ENCODE data around the gene FAXDC2. TPM values are rescaled to one million over a fixed set of nuclear protein-coding genes. Genes with fewer than 3 reads are reported as not detected.

FAXDC2 gene
- total and polyA plus RNA-seq, 10 donors = 2.3 to 34.8 (median 19.5) TPM

DNA sequence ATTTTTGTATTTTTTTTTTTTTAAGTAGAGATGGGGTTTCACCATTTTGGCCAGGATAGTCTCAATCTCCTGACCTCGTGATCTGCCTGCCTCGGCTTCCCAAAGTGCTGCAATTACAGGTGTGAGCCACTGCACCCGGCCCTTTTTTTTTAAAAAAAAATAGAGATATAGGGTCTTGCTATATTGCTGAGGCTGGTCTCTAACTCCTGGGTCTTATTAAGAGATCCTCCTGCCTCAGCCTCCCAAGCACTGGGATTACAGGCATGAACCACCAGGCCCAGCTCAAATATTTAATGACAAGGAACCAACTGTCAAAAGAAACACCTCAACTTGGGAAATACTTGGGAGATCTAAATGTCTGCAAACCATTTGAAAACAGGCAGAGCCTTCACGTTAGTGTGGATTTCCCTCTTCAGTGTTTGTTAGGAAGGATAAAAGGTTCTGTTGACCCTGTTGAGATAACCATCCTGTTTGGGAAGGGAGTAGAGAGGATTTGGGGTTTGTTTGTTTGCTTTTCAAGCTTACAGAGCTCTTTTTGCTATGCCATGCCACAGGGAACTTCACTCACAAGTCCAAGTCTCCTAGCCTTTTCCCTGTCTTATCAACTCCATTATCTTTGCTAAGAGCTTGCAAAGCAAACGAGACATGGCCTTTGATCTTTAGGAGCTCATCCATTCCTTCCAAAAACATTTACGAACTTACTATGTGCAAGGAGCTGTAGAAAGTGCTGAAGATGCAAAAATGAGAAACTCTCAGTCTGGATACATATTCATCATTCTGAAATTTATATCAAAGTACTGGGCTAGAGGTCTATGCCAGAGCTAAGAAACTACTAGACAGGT, 7.5 kb downstream of the FAXDC2 start:
- H3K9me3 ChIP-seq = no peaks in the 10 kb centered on the region
- H3K4me1 ChIP-seq = no peaks in the 10 kb centered on the region
- intact Hi-C loops (cut with DNase I; ENCODE audit: low total_unique reads) = no loop called here
- H3K27ac ChIP-seq = no peak overlapping the region
- H3K27me3 ChIP-seq (replicated peaks in 1 of 7) = no peaks in the 10 kb centered on the region
- H3K4me3 ChIP-seq = no peak overlapping the region
- no peak for DNase-seq
- no peaks in the 10 kb centered on the region for H3K36me3 ChIP-seq
- 89 to 95% (median 91%) methylated on average over 6 of the region's 6 CpGs for WGBS, 5 donors
- no peak for TF ChIP-seq POLR2AphosphoS5 (IDR thresholded peaks at IDR 0.05)
- TF ChIP-seq POLR2A (IDR thresholded peaks at IDR 0.05) = no peak
- no peak for TF ChIP-seq CTCF (IDR thresholded peaks at IDR 0.05 in 8 of 11, conservative IDR thresholded peaks at IDR 0.05 in 3 of 11)

DNA sequence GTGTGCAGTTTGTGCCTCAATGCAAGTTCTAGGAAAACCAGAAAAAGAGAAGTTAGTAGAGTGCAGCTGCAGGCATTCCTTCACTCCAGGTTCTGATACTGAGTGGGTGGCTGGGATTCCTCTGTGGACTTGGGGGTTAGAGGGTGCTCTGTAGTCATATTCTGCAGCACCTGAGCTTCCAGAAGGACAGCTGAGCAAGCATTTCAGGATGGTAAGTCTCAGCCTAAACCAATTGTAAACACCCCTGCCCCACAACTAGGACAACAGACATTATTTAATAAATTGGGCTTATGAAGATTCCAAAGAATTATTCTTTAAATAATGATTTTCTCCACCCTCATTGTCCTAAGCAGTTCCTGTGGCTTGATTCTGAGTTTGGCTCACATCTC, 9.1 kb downstream of the FAXDC2 start:
- H3K27me3 ChIP-seq (replicated peaks in 1 of 7) = no peaks in the 10 kb centered on the region
- no peaks in the 10 kb centered on the region for H3K4me1 ChIP-seq
- no peaks in the 10 kb centered on the region for H3K9me3 ChIP-seq
- no peak overlapping the region for H3K27ac ChIP-seq
- H3K36me3 ChIP-seq = peaks cover 0 to 4% (median 0%) of the 10 kb centered on the region in 6 donors
- DNase-seq = no peak
- intact Hi-C loops (cut with DNase I; ENCODE audit: low total_unique reads) = no loop called here
- no peak overlapping the region for H3K4me3 ChIP-seq
- no peak for TF ChIP-seq POLR2AphosphoS5 (IDR thresholded peaks at IDR 0.05)
- no peak for TF ChIP-seq POLR2A (IDR thresholded peaks at IDR 0.05)
- TF ChIP-seq CTCF (IDR thresholded peaks at IDR 0.05 in 8 of 11, conservative IDR thresholded peaks at IDR 0.05 in 3 of 11) = no peak

GRCh38 chr5:154840435-154841272, 9.7 kb downstream of the FAXDC2 start:
- 77 to 87% (median 82%) methylated on average over 6 of the region's 6 CpGs for WGBS, 5 donors
- intact Hi-C loops (cut with DNase I; ENCODE audit: low total_unique reads) = no loop called here
- no peak for DNase-seq
- no peaks in the 10 kb centered on the region for H3K4me1 ChIP-seq
- no peaks in the 10 kb centered on the region for H3K9me3 ChIP-seq
- TF ChIP-seq POLR2A (IDR thresholded peaks at IDR 0.05) = no peak
- TF ChIP-seq CTCF (IDR thresholded peaks at IDR 0.05 in 8 of 11, conservative IDR thresholded peaks at IDR 0.05 in 3 of 11) = no peak
- TF ChIP-seq POLR2AphosphoS5 (IDR thresholded peaks at IDR 0.05) = no peak
- peaks cover 0 to 4% (median 0%) of the 10 kb centered on the region in 6 donors for H3K36me3 ChIP-seq
- H3K4me3 ChIP-seq = no peak overlapping the region
- no peaks in the 10 kb centered on the region for H3K27me3 ChIP-seq (replicated peaks in 1 of 7)
- no peak overlapping the region for H3K27ac ChIP-seq
